ENCODE data around the gene TTBK1.

Gene TTBK1

GRCh38 chr6:43242908-43243663 is at the start of gene TTBK1:
TSS of gene TTBK1 (plus strand) at chr6:43243481. CDS start at chr6:43246661, 3,180 bp downstream.
- no peak for DNase-seq (ENCODE audit: low spot score)

GRCh38 chr6:43193929-43194328 is 49.4 kb upstream of the TTBK1 start:
- DNase-seq (ENCODE audit: low spot score), result no peak

GRCh38 chr6:43196337-43196736 is 46.9 kb upstream of the TTBK1 start:
- no peak for DNase-seq (ENCODE audit: low spot score)

- no peak for DNase-seq (ENCODE audit: low spot score)
Measured at GRCh38 chr6:43199912-43200311, 43.4 kb upstream of the TTBK1 start.

GRCh38 chr6:43200541-43200940 is 42.7 kb upstream of the TTBK1 start:
- no peak for DNase-seq (ENCODE audit: low spot score)

- no peak for DNase-seq (ENCODE audit: low spot score)
Measured at GRCh38 chr6:43202451-43202850, 40.8 kb upstream of the TTBK1 start.

GRCh38 chr6:43203029-43203717 is 40.1 kb upstream of the TTBK1 start:
- no peak for DNase-seq (ENCODE audit: low spot score)

GRCh38 chr6:43203718-43204095 is 39.6 kb upstream of the TTBK1 start:
- no peak for DNase-seq (ENCODE audit: low spot score)

GRCh38 chr6:43204271-43205105 is 38.8 kb upstream of the TTBK1 start:
- DNase-seq (ENCODE audit: low spot score), result no peak

GRCh38 chr6:43205849-43206248 is 37.4 kb upstream of the TTBK1 start:
- no peak for DNase-seq (ENCODE audit: low spot score)

GRCh38 chr6:43207286-43207685 is 36.0 kb upstream of the TTBK1 start:
- no peak for DNase-seq (ENCODE audit: low spot score)

- no peak for DNase-seq (ENCODE audit: low spot score)
Measured at GRCh38 chr6:43211955-43212354, 31.3 kb upstream of the TTBK1 start.

- DNase-seq (ENCODE audit: low spot score), result no peak
Measured at GRCh38 chr6:43213431-43213830, 29.9 kb upstream of the TTBK1 start.

GRCh38 chr6:43215066-43215465 is 28.2 kb upstream of the TTBK1 start:
- no peak for DNase-seq (ENCODE audit: low spot score)

- no peak for DNase-seq (ENCODE audit: low spot score)
Measured at GRCh38 chr6:43216200-43216599, 27.1 kb upstream of the TTBK1 start.

- no peak for DNase-seq (ENCODE audit: low spot score)
Measured at GRCh38 chr6:43217351-43217750, 25.9 kb upstream of the TTBK1 start.

- no peak for DNase-seq (ENCODE audit: low spot score)
Measured at GRCh38 chr6:43219119-43219518, 24.2 kb upstream of the TTBK1 start.

- DNase-seq (ENCODE audit: low spot score), result no peak
Measured at GRCh38 chr6:43219814-43220213, 23.5 kb upstream of the TTBK1 start.

GRCh38 chr6:43220439-43220951 is 22.8 kb upstream of the TTBK1 start:
- DNase-seq (ENCODE audit: low spot score), result no peak

GRCh38 chr6:43221046-43221972 is 22.0 kb upstream of the TTBK1 start:
- DNase-seq (ENCODE audit: low spot score), result peak; percentile 57

GRCh38 chr6:43222418-43223059 is 20.7 kb upstream of the TTBK1 start:
- DNase-seq (ENCODE audit: low spot score), result no peak
